ENCODE results near the gene GPR137B. TPM values are rescaled to one million over a fixed set of nuclear protein-coding genes. Genes with fewer than 3 reads are reported as not detected.
A peak's percentile ranks its signal among the peaks of the same experiment; 100 is the strongest.

Gene GPR137B
- polyA plus RNA-seq, 4 donors, result 19.2 to 48.7 (median 35.2) TPM

DNA sequence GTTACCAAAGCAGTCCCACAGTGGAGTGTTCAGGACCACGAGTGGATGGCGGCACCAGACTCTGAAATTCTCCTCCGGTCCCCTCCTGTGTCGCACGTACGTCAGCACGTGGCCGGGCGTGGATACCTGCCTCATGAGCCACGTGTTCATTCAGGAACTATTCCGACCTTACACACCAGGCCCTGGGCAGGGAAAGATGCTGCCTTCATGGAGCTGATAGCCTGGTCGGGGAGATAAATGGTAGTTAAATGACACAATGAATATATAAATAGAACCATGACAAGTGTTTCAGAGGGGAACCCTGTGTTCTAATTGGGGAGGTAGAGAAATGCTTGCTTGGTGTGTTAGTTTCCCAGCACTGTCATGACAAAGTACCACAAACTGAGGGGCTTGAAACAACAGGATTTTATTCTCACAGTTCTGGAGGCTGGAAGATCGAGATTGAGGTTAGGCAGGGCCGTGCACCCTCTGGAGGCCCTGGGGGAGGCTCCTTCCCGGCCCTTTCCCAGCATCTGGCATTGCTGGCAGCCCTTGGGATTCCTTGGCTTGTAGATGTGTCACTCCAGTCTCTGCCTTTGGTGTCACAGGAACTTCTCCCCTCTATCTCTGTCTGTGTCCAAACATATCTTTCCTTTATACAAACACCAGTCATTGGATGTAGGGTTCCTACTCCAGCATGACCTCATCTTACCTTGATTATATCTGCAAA, 28.9 kb upstream of the GPR137B start:
- DNase-seq (ENCODE audit: low read depth in 4 of 4, low spot score in 3 of 4), result no peak

DNA sequence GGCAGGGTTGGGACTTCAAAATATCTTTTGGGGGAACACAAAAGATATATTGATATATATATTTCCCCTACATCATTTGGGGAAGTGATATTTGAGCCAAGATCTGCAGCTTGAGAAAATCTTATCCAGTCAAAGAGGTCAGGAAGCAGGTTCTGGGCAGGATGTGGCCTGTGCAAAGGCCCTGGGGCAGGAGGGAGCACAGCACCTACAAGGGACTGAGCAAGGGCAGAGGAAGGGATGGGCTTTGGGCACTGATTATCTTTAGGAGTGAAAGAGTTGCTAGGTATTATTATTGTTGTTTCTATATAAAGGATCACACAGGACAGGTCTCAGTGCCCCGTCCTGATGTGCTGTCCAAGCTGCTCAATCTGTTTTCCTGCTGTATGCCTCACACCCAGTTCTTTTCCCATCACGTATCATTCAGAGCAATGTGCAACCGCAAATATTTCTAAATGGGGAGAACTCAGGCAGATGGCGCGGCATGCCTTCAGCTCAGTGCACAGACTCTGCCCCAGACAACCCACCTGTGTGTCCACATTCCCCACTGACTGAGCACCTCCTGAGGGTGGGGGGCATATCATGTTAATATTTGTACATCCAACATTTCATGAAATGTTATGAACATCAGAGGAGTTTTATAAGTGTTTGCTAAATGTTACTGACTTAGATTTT, 28.1 kb upstream of the GPR137B start:
- no peak for DNase-seq (ENCODE audit: low read depth in 4 of 4, low spot score in 3 of 4)

DNA sequence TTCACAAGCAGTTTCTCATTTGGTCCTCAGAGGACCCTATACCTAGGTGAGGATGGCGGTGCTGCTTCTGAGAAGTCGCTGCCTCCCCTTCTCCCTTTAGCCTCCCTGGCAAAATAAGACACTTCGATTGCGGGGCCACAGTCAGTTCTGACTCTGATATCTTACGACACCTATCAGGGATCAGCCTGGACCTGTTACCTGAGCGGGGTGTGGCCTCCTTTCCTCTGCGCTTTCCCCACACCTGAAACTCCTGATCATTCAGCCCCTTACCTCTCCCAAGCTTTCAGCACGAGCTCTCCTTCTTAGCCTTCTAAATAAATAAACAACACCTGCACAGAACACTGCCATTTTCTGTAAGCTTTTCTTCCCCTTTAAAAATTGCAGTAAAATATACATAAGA, 24.6 kb upstream of the GPR137B start:
- DNase-seq (ENCODE audit: low read depth in 4 of 4, low spot score in 3 of 4), result no peak

DNA sequence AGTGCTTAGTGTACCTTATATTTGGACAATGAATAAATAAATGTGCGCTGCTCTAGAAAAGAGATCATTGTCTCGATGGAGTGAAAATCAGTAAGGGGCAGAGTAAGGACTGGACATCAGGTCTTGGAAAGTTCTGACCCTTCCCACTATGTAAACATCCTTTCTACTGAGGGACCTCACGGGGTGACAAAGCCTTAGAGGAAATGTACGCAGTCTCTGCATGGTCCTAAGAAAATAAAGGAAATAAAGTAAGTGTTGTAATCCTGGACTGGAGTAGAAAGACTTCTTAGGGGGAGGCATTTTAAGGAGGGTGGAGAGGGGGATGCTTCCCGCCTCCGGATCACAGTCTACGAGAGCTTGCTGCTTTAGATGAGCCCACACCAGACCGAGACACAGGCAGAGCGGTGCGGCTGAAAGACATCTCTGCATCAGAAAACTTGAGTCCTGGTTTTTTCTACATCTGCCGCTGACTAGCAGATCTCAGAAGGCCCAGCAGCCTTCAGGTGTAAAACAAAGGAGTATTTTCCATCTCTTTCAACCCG, 22.3 kb upstream of the GPR137B start:
- DNase-seq (ENCODE audit: low read depth in 4 of 4, low spot score in 3 of 4), result no peak

DNA sequence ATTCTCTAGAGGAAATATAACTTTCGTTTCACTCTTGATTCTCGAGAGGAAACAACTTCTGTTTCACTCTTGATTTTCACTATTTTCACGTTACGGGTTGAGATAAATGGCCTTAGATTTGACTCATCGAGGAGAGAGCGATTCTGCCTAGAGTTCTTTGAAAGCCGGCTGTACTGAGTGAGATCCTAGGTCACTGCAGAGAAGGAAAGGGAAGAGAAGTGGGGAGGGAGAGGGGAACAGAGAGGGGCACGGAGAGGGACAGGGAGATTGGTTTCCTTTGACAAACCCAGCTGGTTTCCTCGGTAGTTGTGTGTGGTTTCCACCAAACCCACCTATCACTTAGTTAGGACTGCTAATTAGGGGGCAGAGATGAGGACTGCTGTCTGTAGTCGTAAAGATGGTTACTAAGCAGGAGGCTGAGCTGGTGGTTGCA, 21.6 kb upstream of the GPR137B start:
- no peak for DNase-seq (ENCODE audit: low read depth in 4 of 4, low spot score in 3 of 4)

DNA sequence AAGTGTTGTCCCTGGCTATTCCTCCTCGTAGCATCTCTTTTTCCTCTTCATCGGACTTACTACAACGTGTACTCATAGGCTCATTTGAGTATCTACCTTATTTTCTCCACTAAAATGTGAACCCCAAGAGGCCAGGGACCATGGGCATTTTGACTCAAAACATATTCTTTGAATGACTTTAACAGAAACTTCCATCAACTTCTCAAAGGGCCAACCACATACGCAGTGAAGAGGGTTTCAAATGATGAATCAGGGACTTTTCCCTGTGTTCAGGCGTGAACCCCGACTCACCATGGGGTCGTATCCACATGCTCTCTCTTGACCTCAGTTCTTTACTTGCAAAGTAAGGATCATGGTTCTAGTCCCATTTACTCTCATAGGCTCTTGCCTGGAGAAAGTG, 20.2 kb upstream of the GPR137B start:
- DNase-seq (ENCODE audit: low read depth in 4 of 4, low spot score in 3 of 4), result no peak

DNA sequence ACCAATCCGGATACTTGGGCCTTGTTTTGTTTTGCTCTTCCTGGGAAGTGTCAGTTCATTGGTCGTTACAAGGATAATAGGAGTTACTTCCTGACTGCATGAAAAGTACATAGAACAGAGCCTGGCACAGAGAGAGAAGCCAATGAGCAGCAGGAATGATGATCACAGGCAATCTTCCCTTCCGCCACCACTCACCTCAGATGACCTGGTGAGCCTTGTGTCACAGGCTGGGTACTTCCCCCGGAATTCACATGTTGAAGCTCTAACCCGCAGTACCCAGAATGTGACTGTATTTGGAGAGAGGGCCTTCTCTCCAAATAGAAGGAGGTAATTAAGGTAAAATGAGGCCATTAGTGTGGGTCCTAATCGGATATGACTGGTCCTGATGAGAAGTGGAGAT, 18.8 kb upstream of the GPR137B start:
- DNase-seq (ENCODE audit: low read depth in 4 of 4, low spot score in 3 of 4), result no peak

DNA sequence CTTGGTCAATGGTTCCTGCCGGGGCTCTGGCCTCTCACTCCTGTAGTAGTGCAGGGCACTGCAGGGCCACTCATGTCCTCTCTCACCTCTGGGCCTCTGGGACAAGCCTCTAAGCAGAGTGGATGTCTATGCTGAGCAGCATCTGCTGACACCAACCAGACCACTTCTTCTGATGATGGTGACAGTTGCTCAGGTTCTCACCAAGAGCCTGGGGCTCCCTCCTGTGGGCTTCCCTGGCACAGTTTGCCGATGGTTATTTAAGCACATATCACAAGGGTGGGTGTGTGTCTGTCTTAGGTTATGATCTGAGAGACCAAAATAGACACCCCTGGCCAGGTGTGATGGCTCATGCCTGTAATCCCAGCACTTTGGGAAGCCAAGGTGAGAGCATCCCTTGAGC, 17.4 kb upstream of the GPR137B start:
- no peak for DNase-seq (ENCODE audit: low read depth in 4 of 4, low spot score in 3 of 4)

DNA sequence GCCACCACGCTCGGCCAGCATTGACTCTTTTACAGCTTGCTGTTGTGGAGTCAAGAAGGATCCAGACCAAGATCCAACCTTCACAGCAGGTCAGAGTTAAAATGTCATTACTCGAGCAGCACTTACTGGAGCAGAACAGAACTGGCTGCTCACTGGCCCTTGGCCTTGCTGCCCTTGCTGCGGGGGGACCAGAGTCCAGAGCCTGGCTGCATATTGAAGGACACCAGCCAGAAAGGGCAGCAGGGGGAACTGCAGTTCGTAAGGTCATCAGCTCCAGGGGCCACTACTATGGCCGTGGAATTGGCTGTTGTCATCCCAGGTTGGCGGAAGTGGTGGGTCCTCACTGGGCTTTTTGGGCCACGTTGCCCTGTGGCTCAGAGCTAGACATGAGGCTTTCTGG, 15.3 kb upstream of the GPR137B start:
- DNase-seq (ENCODE audit: low read depth in 4 of 4, low spot score in 3 of 4), result no peak

DNA sequence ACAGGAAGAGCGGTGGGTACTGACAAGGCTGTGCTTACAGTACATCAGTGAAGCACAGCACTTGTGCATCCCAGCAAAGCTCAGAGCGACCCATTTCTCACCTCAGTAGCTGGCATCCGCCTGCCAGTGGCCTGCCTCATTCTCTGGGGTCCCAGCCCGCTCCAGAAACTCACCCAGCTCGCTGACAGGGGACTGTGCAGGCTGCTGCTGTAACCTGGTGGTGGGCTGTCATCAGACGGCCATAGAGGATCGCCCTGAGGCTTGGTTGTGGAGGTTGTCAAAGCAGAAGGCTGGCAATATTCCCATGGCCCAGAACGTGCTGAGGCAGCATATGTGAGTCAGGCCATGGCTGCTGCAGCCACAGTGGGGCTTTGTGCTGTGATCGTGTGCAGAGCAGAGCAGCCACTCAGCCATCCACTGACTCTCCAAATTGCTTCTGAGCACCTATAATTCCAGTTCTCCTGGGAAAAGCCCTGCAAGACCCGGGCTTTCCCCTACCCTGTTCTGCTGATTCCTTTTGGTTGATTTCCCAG, 13.6 kb upstream of the GPR137B start:
- no peak for DNase-seq (ENCODE audit: low read depth in 4 of 4, low spot score in 3 of 4)

DNA sequence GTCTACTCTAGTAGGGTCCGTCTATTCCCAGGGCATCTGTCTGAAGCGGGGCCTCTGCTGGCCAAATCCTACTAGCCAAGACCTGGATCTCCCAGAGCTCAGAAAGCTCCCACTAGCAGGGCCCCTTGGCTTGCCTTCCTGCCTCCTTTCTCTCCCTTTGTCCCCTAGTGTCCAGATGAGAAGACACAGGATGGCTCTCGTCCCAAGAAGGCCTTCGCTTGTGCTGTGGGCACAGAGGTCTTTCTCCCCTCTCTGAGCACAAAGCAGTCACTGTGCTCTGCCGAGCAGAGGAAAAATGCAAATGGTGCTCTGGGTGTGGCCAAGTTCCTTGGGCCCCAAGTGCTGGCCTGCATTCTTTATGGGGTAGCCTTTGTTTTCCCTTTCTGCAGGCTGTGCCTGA, 13.0 kb upstream of the GPR137B start:
- DNase-seq (ENCODE audit: low read depth in 4 of 4, low spot score in 3 of 4), result no peak

DNA sequence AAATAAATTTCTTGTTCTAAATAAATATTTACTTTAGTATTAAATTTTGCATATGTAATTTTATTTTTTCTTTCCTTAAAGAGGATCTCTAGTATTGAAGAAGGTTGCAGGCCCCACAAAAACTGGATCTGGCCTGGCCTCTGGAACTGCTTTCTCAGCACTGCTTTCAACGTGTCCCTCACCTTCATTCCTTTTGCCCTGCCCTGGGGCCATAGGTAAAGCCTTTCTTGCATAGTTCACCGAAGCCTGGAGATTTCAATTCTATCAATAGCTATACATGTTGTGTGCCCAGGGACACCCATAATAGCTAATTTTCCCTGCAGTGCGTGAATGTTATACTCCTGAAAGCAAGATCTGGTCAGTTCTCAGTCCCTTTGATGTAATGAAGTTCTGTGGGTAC, 12.0 kb upstream of the GPR137B start:
- DNase-seq (ENCODE audit: low read depth in 4 of 4, low spot score in 3 of 4), result no peak

DNA sequence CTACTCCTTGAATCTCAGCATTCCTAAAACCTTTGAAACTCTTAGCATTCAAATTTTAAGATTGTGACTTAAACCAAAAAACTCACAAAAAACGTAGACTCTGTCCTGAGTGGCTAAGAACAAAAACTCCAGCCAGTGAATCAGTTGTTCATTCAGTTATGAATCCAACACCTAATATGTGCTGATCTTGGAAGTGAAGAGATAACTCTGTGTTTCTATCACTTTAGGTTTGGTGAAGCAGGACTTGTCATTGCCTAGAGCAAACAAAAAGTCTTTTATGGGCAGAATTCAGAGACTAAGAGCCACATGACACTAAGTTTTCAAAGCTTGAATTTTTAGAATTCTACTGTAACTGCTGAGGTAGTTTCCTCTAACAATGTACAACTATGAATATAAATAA, 10.4 kb upstream of the GPR137B start:
- DNase-seq (ENCODE audit: low read depth in 4 of 4, low spot score in 3 of 4), result no peak

DNA sequence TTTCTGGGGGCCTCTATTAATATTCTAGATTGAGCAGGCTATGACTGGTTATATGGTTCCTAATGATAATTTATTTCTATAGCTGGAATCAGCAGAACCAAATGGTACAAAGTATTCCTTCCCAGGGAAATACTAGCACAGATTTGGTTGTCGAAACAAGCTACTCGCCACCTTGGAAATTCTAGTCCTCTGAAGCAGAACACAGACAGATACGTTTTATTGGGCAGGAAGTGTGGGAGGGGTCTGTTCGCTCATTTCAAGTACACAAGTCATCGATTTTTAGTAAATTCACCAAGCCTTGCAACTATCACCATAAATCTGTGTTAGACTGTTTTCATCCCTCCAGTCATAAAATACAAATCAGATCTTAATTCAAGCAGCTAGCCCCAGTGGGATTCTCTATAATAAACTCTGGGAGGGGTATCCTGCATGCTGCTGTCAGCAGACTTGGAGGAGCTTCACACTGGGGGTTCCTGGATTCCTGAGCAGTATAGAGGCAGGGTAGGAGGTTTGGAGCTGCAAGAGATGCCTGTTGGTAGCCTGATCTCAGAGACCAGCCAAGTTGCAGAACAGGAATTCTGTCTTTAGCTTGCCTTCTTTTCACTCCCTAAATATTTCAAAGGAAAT, 9.8 kb upstream of the GPR137B start:
- no peak for DNase-seq (ENCODE audit: low read depth in 4 of 4, low spot score in 3 of 4)

DNA sequence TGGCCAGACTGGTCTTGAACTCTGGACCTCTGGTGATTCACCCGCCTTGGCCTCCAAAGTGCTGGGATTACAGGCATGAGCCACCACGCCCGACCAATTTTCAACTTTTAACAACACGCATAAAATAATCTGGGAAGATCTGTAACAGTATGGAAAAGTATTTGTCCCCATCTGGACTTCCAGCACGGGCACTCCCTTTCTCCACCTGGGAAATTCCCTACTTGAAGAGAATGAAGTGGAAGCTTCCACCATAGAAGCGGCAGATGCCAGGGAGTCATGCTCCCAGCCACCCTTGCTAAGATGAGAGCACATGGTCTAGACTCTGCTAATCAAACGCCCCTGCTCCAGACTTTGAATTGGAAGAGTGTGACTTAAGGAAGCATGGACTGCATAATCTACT, 9.0 kb upstream of the GPR137B start:
- DNase-seq (ENCODE audit: low read depth in 4 of 4, low spot score in 3 of 4), result no peak

DNA sequence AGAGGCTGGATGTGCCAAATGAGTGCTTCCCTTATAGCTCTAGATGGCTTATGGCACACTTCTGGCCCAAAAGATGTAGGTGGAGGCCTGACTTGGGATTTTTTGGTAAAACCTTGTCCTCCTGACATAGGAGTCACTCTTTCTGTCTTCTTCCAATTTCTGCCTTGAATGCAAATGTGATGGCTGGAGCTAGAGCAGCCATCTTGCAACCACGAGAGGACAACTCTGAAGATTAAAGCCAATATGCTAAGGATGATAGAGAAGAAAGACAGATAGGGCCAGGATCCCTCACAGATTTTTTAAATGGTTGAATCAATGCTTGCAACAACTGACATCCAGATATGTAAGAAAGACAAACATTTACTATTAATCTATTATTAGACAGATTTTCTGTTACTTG, 8.5 kb upstream of the GPR137B start:
- no peak for DNase-seq (ENCODE audit: low read depth in 4 of 4, low spot score in 3 of 4)

DNA sequence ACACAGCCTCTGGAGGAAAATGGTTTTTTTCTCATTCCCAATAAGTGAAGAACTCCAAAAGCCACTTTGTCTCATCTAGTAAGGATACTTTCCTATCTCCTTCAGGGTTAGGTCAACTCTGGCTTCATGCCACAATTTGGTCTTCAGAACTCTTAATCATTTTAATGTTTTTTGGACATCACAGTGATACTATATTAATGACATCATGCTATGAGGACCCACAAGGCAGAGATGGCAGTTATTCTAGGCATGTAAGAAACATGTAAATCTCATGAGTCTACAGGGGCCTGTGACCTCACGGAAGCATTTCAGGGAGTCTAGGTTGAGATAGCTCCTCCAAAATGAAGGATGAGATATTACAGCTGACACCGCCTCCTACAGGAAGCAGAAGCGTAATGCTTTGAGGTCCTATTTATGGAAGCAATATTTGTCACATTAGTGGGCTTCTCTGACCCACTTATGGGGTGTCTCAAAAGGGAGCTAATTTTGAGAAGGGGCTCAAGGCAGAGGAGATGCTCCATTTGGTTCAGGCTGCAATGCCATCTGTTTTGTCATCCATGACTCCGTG, 5.0 kb upstream of the GPR137B start:
- no peak for DNase-seq (ENCODE audit: low read depth in 4 of 4, low spot score in 3 of 4)

DNA sequence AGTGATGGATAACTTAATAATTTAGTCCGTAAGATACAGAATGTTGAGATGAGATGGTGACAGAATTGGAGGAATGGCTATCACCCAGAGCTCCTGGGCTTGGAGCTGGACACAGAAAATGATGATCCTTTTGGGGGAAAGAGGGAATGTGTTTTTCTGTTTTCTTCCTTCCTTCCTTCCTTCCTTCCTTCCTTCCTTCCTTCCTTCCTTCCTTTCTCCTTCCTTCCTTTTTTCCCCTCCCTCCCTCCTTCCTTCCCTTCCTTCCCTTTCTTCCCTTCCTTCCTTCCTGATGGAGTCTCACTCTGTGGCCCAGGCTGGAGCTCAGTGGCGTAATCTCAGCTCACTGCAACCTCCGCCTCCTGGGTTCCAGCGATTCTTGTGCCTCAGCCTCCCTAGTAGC, 2.8 kb upstream of the GPR137B start:
- no peak for DNase-seq (ENCODE audit: low read depth in 4 of 4, low spot score in 3 of 4)

DNA sequence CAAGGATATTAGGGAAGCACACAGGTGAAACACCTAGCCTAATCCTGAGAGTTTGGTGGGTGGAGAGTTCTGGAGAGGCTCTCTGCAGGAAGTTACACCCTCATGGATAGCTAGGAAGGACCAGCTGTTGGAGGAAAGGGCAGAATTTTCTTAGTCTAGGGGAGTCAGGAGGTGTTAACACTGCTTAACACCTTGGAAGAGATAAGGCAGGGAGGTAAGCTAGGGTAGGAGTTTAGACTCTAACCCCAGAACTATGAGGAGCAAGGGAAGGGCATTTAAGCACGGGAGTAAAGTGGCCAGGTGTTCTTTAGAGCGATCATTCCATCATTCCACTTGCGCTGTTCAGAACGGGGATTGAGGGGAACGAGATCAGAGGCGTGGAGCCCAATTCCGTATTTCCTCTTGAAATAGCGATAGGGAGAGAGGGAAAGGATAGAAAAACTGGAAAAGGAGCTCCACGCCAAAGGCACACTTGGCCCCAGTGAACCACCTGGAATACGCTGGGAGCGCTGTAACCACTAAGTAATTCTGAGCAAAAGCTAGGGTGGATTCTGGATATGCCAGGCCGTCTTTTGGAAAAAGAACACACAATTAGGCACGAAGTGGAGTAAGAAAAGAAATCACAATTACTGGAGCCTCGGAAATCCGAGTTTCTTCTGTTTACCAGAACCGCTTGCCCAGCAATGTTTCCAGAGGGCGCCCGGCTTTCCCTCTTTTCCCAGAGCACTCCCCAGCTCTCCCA, 1.5 kb upstream of the GPR137B start:
- no peak for DNase-seq (ENCODE audit: low read depth in 4 of 4, low spot score in 3 of 4)

DNA sequence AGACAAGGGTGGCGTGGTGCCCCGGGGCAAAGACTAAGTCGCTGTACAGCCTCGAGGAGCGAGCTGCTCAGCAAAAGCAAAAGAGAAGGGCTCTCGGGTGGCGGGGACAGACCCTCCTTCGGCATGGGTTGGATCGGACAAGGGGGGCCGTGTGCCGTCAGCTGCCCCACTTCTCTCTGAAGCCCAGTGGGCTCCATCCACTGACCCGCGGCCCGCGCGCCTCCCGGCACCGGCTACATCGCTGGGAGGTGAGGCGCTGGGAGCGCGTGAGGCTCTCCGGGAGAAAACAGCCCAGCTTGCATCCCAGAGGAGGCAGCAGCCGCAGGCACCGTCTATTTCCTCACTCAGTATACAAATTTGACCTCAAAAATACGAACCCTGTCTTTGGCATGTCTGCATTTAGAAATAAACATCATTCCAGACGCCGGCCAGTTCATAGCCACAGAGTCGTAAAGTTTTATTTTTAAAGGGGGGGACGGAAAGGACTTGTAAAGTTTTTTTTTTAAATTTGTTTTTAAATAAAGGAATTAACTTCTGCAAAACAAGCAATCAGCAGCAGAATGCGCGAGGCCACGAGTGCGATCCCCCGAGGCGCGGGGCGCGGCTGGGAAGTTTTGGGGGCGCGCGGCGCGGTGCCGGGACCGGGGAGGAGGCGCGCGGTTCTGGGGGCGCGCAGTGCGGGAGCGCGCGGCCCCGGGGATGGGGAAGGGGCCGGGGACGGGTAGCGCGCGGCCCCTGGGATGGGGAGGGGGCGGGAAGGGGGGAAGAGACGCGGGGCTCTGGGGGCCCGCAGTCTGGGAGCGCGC, 689 bp upstream of the GPR137B start:
- DNase-seq (ENCODE audit: low read depth in 4 of 4, low spot score in 3 of 4), result peak in 1 of 4 donors; percentile 31
